Hepatic stellate cell (primary cell): ENCODE results near the gene LRRC38.
"Not testable (repeated sequence)": the region's sequence is repeated elsewhere in the genome, so short reads cannot be mapped to it uniquely, and the experiment has no call there.

Experiments used
- DNase-seq: peaks from one replicate; pipeline ENCODE4 v3.0.0; 2011; ENCODE audit warnings: low spot score

The LRRC38 gene, protein sequence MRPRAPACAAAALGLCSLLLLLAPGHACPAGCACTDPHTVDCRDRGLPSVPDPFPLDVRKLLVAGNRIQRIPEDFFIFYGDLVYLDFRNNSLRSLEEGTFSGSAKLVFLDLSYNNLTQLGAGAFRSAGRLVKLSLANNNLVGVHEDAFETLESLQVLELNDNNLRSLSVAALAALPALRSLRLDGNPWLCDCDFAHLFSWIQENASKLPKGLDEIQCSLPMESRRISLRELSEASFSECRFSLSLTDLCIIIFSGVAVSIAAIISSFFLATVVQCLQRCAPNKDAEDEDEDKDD

GRCh38 chr1:13513895-13514546 lies at the start of gene LRRC38:
LRRC38 (minus strand) TSS chr1:13514003; CDS start chr1:13513593, 410 bp downstream.
- no peak for DNase-seq

DNA sequence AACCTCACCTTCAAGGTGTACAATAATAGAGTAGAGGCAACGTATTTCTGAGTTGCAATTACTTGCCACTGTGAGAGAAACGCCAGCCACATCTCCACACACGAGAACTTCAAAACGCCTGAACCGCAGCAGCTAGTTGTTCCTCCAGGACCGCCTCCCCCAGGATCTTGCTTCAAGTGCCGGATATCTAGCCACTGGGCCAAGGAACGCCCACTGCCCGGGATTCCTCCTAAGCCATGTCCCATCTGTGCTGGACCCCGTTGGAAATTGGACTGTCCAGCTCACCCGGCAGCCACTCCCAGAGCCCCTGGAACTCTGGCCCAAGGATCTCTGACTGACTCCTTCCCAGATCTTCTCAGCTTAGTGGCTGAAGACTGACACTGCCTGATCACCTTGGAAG lies 49.2 kb upstream of the LRRC38 start:
- not testable (repeated sequence) for DNase-seq

- no peak for DNase-seq
These were observed 46.7 kb upstream of the LRRC38 start for GRCh38 chr1:13560541-13560940.

GRCh38 chr1:13556224-13556764 lies 42.5 kb upstream of the LRRC38 start:
- no peak for DNase-seq

DNA sequence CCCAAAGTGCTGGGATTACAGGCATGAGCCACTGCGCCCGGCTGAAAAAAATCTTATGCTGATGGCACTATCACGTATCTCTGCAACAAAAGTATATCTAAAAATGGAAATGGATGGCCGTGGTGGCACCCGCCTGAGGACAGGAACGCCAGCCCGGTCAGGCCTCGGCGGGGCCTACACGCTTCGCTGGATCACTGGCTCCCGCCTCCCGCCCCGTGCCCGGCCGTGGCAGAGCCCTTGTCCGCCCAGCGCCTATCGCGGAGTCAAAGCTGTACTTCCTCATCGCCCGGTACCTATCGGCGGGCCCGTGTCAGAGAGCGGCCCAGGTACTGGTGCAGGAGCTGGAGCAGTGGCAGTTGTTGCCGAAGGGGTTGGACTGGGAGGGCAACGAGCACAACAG lies 41.0 kb upstream of the LRRC38 start:
- DNase-seq: no peak

GRCh38 chr1:13550663-13551062 lies 36.9 kb upstream of the LRRC38 start:
- DNase-seq: no peak

GRCh38 chr1:13549521-13549920 lies 35.7 kb upstream of the LRRC38 start:
- DNase-seq: no peak

- no peak for DNase-seq
These were observed 35.2 kb upstream of the LRRC38 start for GRCh38 chr1:13549021-13549420.

- no peak for DNase-seq
These were observed 34.5 kb upstream of the LRRC38 start for GRCh38 chr1:13548281-13548680.

- DNase-seq: no peak
These were observed 33.0 kb upstream of the LRRC38 start for GRCh38 chr1:13546791-13547190.

GRCh38 chr1:13544221-13544556 lies 30.4 kb upstream of the LRRC38 start:
- DNase-seq: no peak

GRCh38 chr1:13543451-13544220 lies 29.8 kb upstream of the LRRC38 start:
- peak; percentile 17 for DNase-seq

- no peak for DNase-seq
These were observed 27.8 kb upstream of the LRRC38 start for GRCh38 chr1:13541435-13542215.

GRCh38 chr1:13540866-13541265 lies 27.1 kb upstream of the LRRC38 start:
- DNase-seq: no peak

- DNase-seq: no peak
These were observed 25.9 kb upstream of the LRRC38 start for GRCh38 chr1:13539683-13540082.

GRCh38 chr1:13538832-13539231 lies 25.0 kb upstream of the LRRC38 start:
- DNase-seq: no peak

- no peak for DNase-seq
These were observed 22.8 kb upstream of the LRRC38 start for GRCh38 chr1:13536571-13536970.

DNA sequence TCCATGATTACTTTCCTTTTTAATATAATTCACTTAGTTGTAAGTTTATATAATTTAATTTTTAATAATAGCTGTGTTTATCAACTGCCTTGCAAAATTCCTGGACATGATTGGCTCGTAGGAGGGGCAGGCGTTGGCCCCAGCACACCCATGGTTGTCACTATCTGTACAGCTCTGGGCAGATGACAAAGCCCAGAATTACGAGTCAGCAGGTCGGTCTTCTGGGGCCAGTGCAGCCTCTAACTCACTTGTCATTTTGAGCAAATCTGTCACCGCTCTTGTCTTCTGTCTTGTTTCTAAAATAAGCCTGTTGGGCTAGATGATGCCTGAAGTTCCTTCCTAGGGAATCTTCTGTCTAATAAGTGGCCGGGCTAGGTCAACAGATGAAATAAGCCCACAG lies 21.4 kb upstream of the LRRC38 start:
- no peak for DNase-seq

- no peak for DNase-seq
These were observed 14.5 kb upstream of the LRRC38 start for GRCh38 chr1:13528320-13528719.

DNA sequence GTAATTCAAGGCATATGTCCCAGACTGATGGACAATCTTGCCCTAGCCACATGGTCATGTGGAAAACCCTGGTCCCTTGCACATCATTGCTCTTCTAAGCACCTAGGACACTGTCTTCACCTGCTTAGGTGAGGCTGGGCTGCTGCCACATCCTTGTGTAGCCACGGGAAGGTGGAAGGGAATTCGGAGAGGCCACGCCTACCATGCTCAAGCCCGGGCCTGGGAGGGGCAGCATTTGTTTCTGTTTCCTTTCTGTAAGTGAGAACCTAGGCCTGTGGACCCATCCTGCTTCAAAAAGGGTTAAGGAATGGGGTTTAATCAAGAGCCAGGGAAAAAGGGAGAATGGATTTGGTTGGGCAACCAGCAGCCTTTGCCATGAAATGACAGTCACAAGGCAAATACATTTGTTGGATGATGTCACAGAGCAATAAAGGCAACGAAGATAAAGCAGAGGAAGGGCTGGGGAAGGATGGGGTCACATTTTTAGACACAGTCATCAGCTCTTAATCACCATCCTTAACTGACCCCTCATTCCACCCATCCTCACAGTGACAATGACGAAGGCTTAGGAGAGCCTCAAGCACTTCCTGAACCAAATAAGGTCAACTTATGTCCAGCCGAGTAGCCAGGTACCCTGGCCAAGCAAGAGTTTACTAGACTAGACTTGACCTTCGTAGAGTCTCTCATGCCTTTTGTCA lies 10.1 kb upstream of the LRRC38 start:
- DNase-seq: no peak

DNA sequence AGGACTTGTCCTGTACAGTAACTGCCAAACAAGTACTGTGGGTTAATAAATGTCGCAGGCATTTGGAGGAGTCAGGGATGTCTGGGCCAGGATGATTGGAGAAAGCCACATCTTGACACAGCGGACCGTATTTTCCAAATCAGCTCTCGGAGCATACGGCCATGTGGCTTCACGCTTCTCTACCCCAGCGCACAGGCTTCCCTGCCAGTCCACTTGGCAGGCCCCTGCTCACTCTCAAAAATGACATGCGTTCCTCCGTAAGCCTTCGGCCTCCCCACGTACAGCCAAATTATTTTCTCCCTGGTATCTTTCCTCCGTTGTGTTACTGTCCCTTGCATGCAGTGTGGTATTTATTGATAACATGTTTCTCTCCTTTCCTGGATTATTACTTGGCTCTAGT lies 7.2 kb upstream of the LRRC38 start:
- DNase-seq: no peak
